ENCODE measurements around the gene OLFM1. TPM values are rescaled to one million over a fixed set of nuclear protein-coding genes. Genes with fewer than 3 reads are reported as not detected.
"Not testable (repeated sequence)": the region's sequence is repeated elsewhere in the genome, so short reads cannot be mapped to it uniquely, and the experiment has no call there.

Gene OLFM1
- total RNA-seq, 1 experiment from 2014 or later: 35.0 TPM

DNA sequence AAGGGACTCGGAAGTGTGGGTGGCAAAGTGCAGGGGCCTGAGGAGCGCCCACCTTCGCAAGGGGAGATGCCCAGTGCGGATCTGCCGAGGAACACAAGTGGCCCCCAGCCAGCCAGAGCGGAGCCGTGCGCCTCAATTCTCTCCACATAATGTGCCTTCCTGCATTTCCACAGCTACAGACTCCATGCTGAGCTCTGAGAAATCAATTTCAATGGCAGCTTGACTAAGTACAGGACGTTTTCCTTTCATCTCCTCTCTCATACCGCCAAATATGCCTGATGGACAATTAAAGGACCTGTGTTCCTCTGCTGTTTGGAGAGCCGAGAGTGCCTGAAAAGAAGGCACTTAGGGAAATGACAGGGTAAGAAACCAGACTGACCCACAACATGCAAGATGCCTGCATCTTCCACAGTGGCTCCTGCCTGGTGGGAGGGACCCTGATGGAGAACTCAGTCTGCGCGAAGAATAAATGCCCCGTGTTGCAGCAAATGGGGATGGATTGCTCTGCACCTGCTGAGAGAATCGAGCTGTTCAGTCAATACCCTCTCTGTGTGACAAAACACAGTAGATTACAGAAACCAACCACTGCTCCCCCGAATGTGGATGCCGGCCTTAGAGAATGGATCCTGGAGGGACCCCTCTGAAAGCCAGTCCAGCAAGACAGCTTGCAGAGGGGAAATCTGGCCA, 38.6 kb upstream of the OLFM1 start:
- peaks cover 8% of the 10 kb centered on the region; the same call in 1 of the 2 replicates for H3K27me3 ChIP-seq (replicated peaks)

DNA sequence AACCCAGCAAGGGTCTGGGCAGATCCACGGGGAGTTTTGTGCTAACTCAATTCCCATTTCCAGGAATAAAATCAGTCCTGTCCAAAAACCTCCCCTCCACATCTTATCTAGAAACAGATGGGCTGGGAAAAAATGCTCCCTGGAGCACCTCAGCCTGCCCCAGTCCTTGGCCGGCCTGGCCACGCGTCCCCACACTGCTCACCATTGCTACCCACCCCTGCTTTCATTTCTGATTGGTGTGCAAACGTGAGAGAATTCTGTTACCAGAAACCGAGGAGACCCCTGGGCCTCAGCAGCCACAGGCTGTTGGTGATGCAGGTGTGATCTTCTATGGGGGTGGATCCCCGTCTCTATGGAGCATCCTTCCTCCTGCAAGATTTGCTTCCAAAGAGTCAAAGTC, 38.0 kb upstream of the OLFM1 start:
- H3K4me1 ChIP-seq (replicated peaks): no peaks in the 10 kb centered on the region
- DNase-seq (ENCODE audit: low read depth in 1 of 2, low spot score in 2 of 2): peak in 1 of 2 experiments; percentile 12
- H3K9me3 ChIP-seq (replicated peaks): no peaks in the 10 kb centered on the region

More for the DNA sequence above, 38.6 kb upstream of the OLFM1 start:
- Histone ChIP-seq H3K9me3 (replicated peaks) (no peaks in the 10 kb centered on the region), H3K4me3 (no peak overlapping the region), H3K36me3 (no peaks in the 10 kb centered on the region), H3K4me1 (replicated peaks) (no peaks in the 10 kb centered on the region), H3K27ac (no peak overlapping the region)
- DNase-seq (ENCODE audit: low read depth in 1 of 2, low spot score in 2 of 2): peak in 1 of 2 experiments; percentile 12

DNA sequence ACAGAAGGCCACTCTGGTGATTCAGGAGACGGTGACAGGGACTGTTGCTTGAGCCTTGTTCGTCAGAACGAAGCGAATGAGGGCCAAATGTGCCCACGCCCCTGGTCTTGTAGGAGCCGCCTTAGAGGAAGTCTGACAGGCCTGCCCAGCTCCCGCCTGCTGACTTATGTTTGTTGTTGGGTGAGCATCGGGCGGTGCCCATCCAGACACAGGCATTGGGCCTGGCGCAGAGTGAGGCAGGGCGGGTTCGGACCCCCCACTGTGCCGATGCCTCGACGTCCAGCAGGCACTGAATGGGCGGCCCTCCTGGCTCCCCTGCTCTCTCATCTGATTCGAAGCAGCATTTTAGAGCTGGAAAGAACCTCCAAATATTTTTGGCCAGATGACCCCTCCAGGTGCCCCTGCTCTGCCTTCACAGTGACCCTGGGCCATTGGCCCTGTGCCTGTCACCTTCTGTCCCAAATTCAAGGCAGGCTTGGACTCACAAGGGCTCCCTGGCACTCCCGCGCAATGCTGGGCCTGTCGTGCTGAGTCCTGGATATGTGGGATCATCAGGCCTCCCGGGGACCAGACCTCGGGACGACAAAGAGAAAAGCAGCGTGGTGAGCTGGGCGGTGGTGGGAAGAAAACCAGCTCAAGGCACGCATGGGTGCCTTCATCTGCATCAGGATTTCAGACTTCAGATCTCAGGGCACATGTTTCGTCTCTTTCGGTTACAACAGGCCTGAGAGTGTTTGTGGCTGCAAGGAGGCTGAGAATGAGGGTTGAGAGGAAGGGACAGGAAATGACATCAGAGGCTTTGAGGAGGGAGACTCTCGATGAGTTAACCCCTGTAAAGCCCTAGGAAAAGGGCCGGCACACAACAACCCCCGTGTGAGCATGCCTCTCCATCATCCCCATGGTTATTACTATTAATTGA, 37.1 kb upstream of the OLFM1 start:
- DNase-seq (ENCODE audit: low read depth in 1 of 2, low spot score in 2 of 2): peak in 1 of 2 experiments; percentile 34
- H3K4me1 ChIP-seq (replicated peaks): no peaks in the 10 kb centered on the region
- H3K27ac ChIP-seq: no peak overlapping the region
- H3K9me3 ChIP-seq (replicated peaks): no peaks in the 10 kb centered on the region
- H3K4me3 ChIP-seq: no peak overlapping the region
- 0 out of 2 replicates have a peak, but pooled peaks cover 12% of the 10 kb centered on the region for H3K27me3 ChIP-seq (replicated peaks)
- H3K36me3 ChIP-seq: no peaks in the 10 kb centered on the region

More for the DNA sequence above, 38.0 kb upstream of the OLFM1 start:
- no peak overlapping the region for H3K4me3 ChIP-seq
- no peaks in the 10 kb centered on the region for H3K36me3 ChIP-seq
- no peak overlapping the region for H3K27ac ChIP-seq
- peaks cover 12% of the 10 kb centered on the region; the same call in 1 of the 2 replicates for H3K27me3 ChIP-seq (replicated peaks)

DNA sequence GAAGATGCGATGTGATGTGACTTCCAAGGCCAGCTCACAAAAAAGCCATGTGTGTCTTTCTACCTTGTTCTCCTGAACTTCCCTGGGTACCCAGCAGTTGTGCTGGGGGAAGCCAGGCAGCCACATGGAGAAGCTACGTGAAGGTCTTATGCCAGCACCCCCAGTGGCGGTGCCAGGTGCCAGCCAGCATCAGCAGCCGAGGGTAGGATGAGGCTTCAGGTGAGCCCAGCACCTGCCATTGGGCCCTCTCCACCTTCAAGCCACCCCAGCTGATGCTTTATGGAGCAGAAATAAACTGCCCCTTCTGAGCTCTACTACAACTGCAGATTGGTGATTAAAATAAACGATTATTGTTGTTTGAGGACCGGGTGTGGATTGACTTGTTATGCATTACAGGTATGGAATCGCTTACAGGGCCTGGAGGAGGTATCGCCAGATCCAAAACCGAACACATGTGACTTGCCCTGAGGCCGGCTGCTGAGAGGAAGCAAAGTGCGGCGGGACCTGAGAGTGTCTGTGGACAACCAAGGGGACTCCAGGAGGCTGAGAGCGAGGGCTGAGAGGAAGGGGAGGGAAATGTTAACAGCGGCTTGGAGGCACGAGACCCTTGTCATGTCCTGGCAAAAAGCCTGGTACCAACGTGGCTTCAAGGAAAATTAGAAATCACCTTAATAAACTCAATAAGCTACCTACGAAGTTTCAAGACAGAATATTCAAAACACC, 36.0 kb upstream of the OLFM1 start:
- Histone ChIP-seq H3K27me3 (replicated peaks) (0 out of 2 replicates have a peak, but pooled peaks cover 12% of the 10 kb centered on the region), H3K9me3 (replicated peaks) (no peaks in the 10 kb centered on the region), H3K4me1 (replicated peaks) (no peaks in the 10 kb centered on the region), H3K36me3 (no peaks in the 10 kb centered on the region), H3K27ac (no peak overlapping the region), H3K4me3 (no peak overlapping the region)
- DNase-seq (ENCODE audit: low read depth in 1 of 2, low spot score in 2 of 2): no peak

DNA sequence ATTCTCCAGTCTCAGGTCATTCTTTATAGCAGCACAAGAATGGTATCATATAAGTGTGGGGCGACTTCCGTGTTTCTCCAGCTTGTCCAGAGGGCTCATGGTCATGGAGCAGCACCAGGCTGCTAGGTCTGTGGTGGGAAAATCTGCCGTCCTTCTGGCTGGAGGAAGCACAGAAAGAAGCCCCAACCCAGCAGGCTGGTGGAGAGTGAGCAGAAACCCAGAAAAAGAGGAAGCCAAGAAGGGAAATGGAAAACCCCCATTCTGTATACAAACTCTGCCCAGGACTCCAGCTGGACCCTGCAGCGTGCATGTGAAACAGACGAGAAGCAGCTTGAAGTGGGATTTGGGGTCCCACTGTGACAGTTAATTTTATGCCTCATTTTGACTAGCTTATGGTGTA, 34.3 kb upstream of the OLFM1 start:
- H3K27me3 ChIP-seq (replicated peaks): peaks cover 12% of the 10 kb centered on the region; the same call in 1 of the 2 replicates
- no peaks in the 10 kb centered on the region for H3K36me3 ChIP-seq
- no peaks in the 10 kb centered on the region for H3K4me1 ChIP-seq (replicated peaks)
- H3K9me3 ChIP-seq (replicated peaks): no peaks in the 10 kb centered on the region
- H3K27ac ChIP-seq: no peak overlapping the region
- no peak overlapping the region for H3K4me3 ChIP-seq
- no peak for DNase-seq (ENCODE audit: low read depth in 1 of 2, low spot score in 2 of 2)

DNA sequence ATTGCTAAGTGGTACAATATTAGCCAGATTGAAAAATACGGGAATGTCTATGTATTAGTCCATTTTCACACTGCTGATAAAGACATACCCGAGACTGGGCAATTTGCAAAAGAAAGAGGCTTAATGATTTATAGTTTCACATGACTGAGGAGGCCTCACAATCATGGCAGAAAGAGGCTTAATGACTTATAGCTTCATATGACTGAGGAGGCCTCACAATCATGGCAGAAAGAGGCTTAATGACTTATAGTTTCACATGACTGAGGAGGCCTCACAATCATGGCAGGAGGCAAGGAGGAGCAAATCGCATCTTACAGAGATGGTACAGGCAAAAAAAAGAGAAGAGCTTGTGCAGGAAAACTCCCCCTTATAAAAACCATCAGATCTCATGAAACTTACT, 32.3 kb upstream of the OLFM1 start:
- Histone ChIP-seq H3K4me3 (no peak overlapping the region), H3K27ac (no peak overlapping the region), H3K36me3 (no peaks in the 10 kb centered on the region), H3K4me1 (replicated peaks) (no peaks in the 10 kb centered on the region), H3K9me3 (replicated peaks) (no peaks in the 10 kb centered on the region), H3K27me3 (replicated peaks) (peaks cover 19% of the 10 kb centered on the region)
- no peak for DNase-seq (ENCODE audit: low read depth in 1 of 2, low spot score in 2 of 2)

DNA sequence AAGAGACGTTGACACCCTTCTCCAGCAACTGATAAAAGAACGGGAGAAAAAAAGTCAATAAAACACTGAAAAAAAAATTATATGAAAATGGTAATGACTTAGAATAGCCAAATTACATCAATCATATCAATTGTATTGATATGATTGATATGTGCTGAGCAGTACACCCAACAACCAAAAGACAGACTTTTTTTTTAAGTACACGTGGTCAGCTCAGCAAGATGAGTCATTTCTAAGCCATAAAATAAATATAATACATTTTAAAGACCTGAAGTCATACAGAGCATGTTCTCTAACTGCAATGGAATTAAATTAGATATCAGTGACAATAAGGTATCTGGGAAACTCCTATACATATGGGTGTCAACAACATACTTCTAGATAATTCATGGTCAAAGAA, 30.9 kb upstream of the OLFM1 start:
- H3K9me3 ChIP-seq (replicated peaks): no peaks in the 10 kb centered on the region
- peaks cover 19% of the 10 kb centered on the region for H3K27me3 ChIP-seq (replicated peaks)
- H3K27ac ChIP-seq: no peak overlapping the region
- no peak overlapping the region for H3K4me3 ChIP-seq
- H3K4me1 ChIP-seq (replicated peaks): no peaks in the 10 kb centered on the region
- DNase-seq (ENCODE audit: low read depth in 1 of 2, low spot score in 2 of 2): no peak
- no peaks in the 10 kb centered on the region for H3K36me3 ChIP-seq

DNA sequence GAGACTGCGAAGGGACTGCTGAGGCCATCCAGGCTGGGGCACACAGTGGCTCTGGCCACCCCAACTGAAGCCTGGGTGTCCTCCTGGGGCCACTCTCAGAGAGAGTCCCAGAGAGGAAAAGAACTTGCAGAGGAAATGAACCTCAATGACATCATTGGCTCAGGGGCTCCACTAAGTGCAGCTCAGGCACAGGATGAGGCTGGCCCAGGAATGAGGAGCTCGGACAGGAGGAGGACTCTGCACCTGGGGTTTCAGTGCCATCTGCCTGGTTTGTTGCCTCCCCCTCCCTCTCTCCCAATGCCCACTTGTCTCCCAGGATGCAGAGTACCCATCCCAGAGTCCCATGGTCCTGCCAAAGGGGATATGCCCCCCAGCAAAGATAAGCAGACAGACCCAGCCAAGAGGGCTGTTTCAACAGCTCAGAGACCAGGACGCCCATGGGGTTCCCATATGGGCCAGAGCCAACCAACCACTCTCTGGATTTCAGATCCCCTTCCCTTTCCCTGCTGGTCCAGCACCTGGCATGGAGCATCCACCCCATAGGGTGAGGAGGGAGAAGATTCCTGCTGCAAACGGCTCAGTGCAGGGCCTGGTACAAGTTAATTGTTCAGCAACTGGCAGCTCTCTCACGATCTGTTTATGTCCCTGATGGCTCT, 26.9 kb upstream of the OLFM1 start:
- peaks cover 15% of the 10 kb centered on the region for H3K27me3 ChIP-seq (replicated peaks)
- no peak for DNase-seq (ENCODE audit: low read depth in 1 of 2, low spot score in 2 of 2)
- H3K9me3 ChIP-seq (replicated peaks): 0 out of 2 replicates have a peak, but pooled peaks cover 3% of the 10 kb centered on the region
- no peak overlapping the region for H3K27ac ChIP-seq
- H3K4me3 ChIP-seq: no peak overlapping the region
- H3K36me3 ChIP-seq: no peaks in the 10 kb centered on the region
- H3K4me1 ChIP-seq (replicated peaks): no peaks in the 10 kb centered on the region

DNA sequence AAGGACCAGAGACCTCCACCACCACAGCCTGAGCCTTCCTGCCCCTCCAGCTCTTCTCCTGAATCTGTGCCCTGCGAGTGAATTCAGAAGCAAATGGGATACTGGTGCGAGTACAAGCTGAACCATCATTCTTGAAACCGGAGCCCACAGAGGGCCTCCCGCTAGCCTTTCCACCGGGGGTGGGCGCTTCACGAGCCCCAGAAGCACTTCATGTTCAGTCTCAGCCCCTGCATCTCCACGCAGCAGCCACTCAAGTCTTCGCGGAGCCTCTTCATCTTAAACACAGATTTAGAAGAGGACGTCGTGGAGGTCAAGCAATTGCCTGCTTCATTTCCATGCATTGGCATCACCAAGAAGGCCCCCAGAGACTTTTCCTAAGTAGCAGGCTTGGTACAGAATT, 26.0 kb upstream of the OLFM1 start:
- Histone ChIP-seq H3K4me1 (replicated peaks) (no peaks in the 10 kb centered on the region), H3K4me3 (no peak overlapping the region), H3K27me3 (replicated peaks) (peaks cover 15% of the 10 kb centered on the region), H3K27ac (no peak overlapping the region), H3K36me3 (no peaks in the 10 kb centered on the region), H3K9me3 (replicated peaks) (0 out of 2 replicates have a peak, but pooled peaks cover 3% of the 10 kb centered on the region)
- no peak for DNase-seq (ENCODE audit: low read depth in 1 of 2, low spot score in 2 of 2)

DNA sequence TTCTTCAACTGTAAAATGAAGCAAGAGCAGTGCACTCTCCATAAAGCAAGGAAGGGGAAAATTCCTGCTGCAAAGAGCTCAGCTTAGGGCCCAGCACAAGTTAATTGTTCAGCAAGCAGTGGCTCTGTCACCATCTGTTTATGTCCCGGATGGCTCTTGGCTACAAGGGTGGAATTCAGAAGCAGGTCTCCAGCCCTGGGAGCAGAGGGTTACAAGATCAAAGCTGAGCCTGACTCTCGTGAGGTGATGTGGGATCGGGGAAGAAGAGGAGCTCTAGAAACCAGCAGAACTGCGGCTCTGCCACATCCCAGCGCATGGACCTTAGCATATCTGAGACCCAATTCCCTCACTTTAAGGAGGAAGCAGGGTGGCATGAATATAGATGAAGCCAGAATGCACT, 25.2 kb upstream of the OLFM1 start:
- DNase-seq (ENCODE audit: low read depth in 1 of 2, low spot score in 2 of 2): no peak
- H3K27ac ChIP-seq: no peak overlapping the region
- H3K4me3 ChIP-seq: no peak overlapping the region
- no peaks in the 10 kb centered on the region for H3K4me1 ChIP-seq (replicated peaks)
- H3K27me3 ChIP-seq (replicated peaks): peaks cover 15% of the 10 kb centered on the region
- H3K9me3 ChIP-seq (replicated peaks): 0 out of 2 replicates have a peak, but pooled peaks cover 3% of the 10 kb centered on the region
- H3K36me3 ChIP-seq: no peaks in the 10 kb centered on the region

DNA sequence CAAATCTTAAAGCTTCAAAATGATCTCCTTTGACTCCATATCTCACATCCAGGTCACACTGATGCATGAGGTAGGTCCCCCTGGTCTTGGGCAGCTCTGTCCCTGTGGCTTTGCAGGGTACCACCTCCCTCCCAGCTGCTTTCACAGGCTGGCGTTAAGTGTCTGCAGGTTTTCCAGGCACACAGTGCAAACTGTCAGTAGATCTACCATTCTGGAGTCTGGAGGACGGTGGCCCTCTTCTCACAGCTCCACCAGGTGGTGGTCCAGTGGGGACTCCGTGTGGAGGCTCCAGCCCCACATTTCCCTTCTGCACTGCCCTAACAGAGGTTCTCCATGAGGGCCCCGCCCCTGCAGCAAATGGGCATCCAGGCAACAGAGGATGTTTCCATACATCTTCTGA, 24.0 kb upstream of the OLFM1 start:
- not testable (repeated sequence) for H3K27ac ChIP-seq; DNase-seq (ENCODE audit: low read depth in 1 of 2, low spot score in 2 of 2); H3K4me1 ChIP-seq (replicated peaks); H3K4me3 ChIP-seq; H3K9me3 ChIP-seq (replicated peaks); H3K36me3 ChIP-seq
- peaks cover 18% of the 10 kb centered on the region; the same call in 1 of the 2 replicates for H3K27me3 ChIP-seq (replicated peaks)

DNA sequence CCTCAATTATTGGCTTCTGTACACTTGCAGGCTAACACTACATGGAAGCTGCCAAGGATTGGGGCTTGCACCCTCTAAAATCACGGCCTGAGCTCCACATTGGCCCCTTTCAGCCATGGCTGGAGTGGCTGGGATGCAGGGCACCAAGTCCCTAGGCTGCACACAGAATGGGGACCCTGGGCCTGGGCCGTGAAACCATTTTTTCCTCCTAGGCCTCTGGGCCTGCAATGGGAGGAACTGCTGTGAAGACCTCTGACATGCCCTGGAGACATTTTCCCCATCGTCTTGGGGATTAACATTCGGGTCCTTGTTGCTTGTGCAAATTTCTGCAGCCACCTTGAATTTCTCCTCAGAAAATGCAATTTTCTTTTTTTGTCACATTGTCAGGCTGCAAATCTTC, 23.6 kb upstream of the OLFM1 start:
- not testable (repeated sequence) for H3K4me1 ChIP-seq (replicated peaks); H3K36me3 ChIP-seq; DNase-seq (ENCODE audit: low read depth in 1 of 2, low spot score in 2 of 2); H3K27ac ChIP-seq; H3K4me3 ChIP-seq; H3K9me3 ChIP-seq (replicated peaks)
- peaks cover 13% of the 10 kb centered on the region; the same call in 1 of the 2 replicates for H3K27me3 ChIP-seq (replicated peaks)

DNA sequence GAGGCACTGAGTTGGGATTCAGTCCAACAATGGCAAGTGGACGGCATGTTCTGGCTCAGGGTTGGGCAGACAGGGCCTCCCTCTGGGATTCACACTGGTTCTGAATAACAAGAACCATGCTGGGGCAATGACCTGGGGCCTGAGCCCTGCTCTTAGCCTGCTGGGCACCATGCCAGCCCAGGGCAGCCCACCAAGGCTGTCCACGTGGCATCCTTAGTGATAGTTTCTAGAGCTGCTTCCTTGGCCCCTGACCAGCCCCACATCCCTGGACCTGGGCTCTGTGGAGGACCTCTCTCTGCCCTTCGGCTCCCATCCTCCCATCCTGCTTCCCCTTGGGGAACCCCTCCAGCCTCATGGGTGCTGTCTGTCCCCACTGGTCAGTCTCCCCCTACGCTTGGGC, 22.3 kb upstream of the OLFM1 start:
- no peaks in the 10 kb centered on the region for H3K4me1 ChIP-seq (replicated peaks)
- DNase-seq (ENCODE audit: low read depth in 1 of 2, low spot score in 2 of 2): no peak
- H3K4me3 ChIP-seq: no peak overlapping the region
- H3K27ac ChIP-seq: no peak overlapping the region
- H3K9me3 ChIP-seq (replicated peaks): 0 out of 2 replicates have a peak, but pooled peaks cover 3% of the 10 kb centered on the region
- no peaks in the 10 kb centered on the region for H3K36me3 ChIP-seq
- H3K27me3 ChIP-seq (replicated peaks): peaks cover 11% of the 10 kb centered on the region
